ENCODE measurements around the gene PRDM16.

DNA sequence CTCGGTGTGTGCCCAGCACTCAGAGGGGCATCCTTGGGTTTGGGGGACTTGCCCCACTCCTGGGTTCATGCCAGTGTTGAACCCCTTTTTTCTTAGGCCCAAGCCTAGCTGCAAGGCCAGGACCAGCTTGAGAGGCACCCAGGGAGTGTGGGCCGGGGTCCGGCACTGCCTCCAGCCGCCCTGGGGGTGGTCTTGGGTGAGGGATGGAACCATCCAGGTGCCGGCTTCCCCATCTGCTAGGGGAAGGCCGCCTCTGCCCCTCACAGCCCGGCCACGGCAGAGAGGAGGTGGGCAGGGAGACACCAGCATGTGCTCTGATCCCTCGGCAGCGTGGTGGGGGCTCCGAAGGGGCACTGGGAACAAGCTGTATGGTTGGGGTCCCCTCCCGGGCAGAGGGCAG, 335.3 kb downstream of the PRDM16 start:
- TF ChIP-seq EGR1 (IDR thresholded peaks at IDR 0.05; ENCODE audit: low read depth) (no peak), EZH2 (IDR thresholded peaks at IDR 0.05) (no peak)
- TF ChIP-seq, protein P1, sequence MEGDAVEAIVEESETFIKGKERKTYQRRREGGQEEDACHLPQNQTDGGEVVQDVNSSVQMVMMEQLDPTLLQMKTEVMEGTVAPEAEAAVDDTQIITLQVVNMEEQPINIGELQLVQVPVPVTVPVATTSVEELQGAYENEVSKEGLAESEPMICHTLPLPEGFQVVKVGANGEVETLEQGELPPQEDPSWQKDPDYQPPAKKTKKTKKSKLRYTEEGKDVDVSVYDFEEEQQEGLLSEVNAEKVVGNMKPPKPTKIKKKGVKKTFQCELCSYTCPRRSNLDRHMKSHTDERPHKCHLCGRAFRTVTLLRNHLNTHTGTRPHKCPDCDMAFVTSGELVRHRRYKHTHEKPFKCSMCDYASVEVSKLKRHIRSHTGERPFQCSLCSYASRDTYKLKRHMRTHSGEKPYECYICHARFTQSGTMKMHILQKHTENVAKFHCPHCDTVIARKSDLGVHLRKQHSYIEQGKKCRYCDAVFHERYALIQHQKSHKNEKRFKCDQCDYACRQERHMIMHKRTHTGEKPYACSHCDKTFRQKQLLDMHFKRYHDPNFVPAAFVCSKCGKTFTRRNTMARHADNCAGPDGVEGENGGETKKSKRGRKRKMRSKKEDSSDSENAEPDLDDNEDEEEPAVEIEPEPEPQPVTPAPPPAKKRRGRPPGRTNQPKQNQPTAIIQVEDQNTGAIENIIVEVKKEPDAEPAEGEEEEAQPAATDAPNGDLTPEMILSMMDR (IDR thresholded peaks at IDR 0.05 in 2 of 3, conservative IDR thresholded peaks at IDR 0.05 in 1 of 3; ENCODE audit: borderline replicate concordance in 1 of 3, insufficient read depth in 1 of 3, low read depth in 2 of 3, low read length in 2 of 3) = no peak
